H1 (cell line): Measurements from ENCODE around the gene ELP4. TPM values are rescaled to one million over a fixed set of nuclear protein-coding genes. Genes with fewer than 3 reads are reported as not detected.

ENCODE experiments used
- CTCF ChIA-PET: fragments of 300-600 bp; sonication (Branson Sonifier 250); formaldehyde crosslinking; loops from one replicate; lab custom pipeline; 2021; ENCODE audit not compliant: partially characterized antibody; lab: Charles Lee
- POLR2A ChIA-PET: fragments of 300-600 bp; sonication (Branson Sonifier 250); formaldehyde crosslinking; loops from one replicate; lab custom pipeline; 2021; ENCODE audit warnings: inconsistent platforms; ENCODE audit not compliant: partially characterized antibody; lab: Charles Lee
- DNase-seq, 2 experiments: peaks; one replicate each; pipeline versions ENCODE4 v3.0.0 to v3.0.0-alpha.2; 2010 to 2022; ENCODE audit warnings: low spot score in 2 of 2, low read depth in 1 of 2, mixed read lengths in 1 of 2
- FAIRE-seq: peaks from 2 replicates; lab custom pipeline; 2011; peaks lifted over from hg19 to GRCh38; lab: Jason Lieb, UNC
- H2AFZ ChIP-seq: 2 replicates; pipeline ENCODE4 v1.8.1; 2012; ENCODE audit warnings: low read length, inconsistent platforms
- H2AK5ac ChIP-seq: 2 replicates; pipeline ENCODE4 v1.6.1; 2013; ENCODE audit warnings: low read depth, low read length
- H2BK120ac ChIP-seq: replicated peaks from 2 replicates; pipeline ENCODE3; 2013; ENCODE audit warnings: low read depth, low read length, inconsistent platforms
- H2BK12ac ChIP-seq: 2 replicates; pipeline ENCODE4 v1.6.1; 2013; ENCODE audit warnings: low read depth, low read length
- H2BK15ac ChIP-seq: 2 replicates; pipeline ENCODE4 v1.6.1; 2013; ENCODE audit warnings: low read length
- H2BK20ac ChIP-seq: 2 replicates; pipeline ENCODE4 v1.6.1; 2013; ENCODE audit warnings: low read length
- H2BK5ac ChIP-seq: 2 replicates; pipeline ENCODE4 v1.6.1; 2013; ENCODE audit warnings: low read depth, low read length
- H3K14ac ChIP-seq: 2 replicates; pipeline ENCODE4 v1.6.1; 2013; ENCODE audit warnings: inconsistent platforms; ENCODE audit not compliant: insufficient read length
- H3K18ac ChIP-seq: 2 replicates; pipeline ENCODE4 v1.6.1; 2013; ENCODE audit warnings: low read length; ENCODE audit errors: extremely low read depth
- H3K23ac ChIP-seq: 2 replicates; pipeline ENCODE4 v1.6.1; 2013; ENCODE audit warnings: inconsistent platforms; ENCODE audit not compliant: insufficient read length
- H3K23me2 ChIP-seq: 2 replicates; pipeline ENCODE4 v1.6.1; 2013; ENCODE audit warnings: low read depth, low read length
- H3K27ac ChIP-seq: 2 replicates; pipeline ENCODE4 v1.6.1; 2011; ENCODE audit warnings: low read depth, low read length, inconsistent platforms
- H3K27me3 ChIP-seq, 4 experiments: replicated peaks in 1 of 4; 1 replicate in 1 of 4; 2 replicates in 3 of 4; pipeline versions ENCODE4 v1.6.1 to v1.8.1; 2011 to 2013; ENCODE audit warnings: low read length in 3 of 4, mild to moderate bottlenecking in 3 of 4, inconsistent platforms in 2 of 4, mixed read lengths in 2 of 4, moderate library complexity in 1 of 4; ENCODE audit not compliant: control insufficient read depth in 3 of 4, insufficient read depth in 3 of 4; ENCODE audit errors: extremely low read depth in 1 of 4
- H3K36me3 ChIP-seq, 4 experiments: 2 replicates each; pipeline versions ENCODE4 v1.6.1 to v1.8.1; 2011 to 2013; ENCODE audit warnings: mild to moderate bottlenecking in 4 of 4, low read length in 3 of 4, moderate library complexity in 2 of 4, control low read depth in 1 of 4, inconsistent platforms in 1 of 4; ENCODE audit not compliant: insufficient read depth in 4 of 4, control insufficient read depth in 2 of 4
- H3K4ac ChIP-seq: replicated peaks from 2 replicates; pipeline ENCODE3; 2013; ENCODE audit warnings: low read length, low read depth, mixed read lengths, inconsistent platforms; ENCODE audit not compliant: insufficient read length
- H3K4me1 ChIP-seq, 4 experiments: replicated peaks in 1 of 4; 1 replicate in 1 of 4; 2 replicates in 3 of 4; pipeline versions ENCODE4 v1.6.1 to v1.8.1; 2011 to 2013; ENCODE audit warnings: low read length in 3 of 4, inconsistent platforms in 2 of 4, mixed read lengths in 1 of 4; ENCODE audit not compliant: insufficient read depth in 4 of 4, control insufficient read depth in 3 of 4
- H3K4me2 ChIP-seq, 2 experiments: 2 replicates each; pipeline versions ENCODE4 v1.6.1 to v1.8.1; 2011 to 2013; ENCODE audit warnings: low read depth in 2 of 2, low read length in 2 of 2, control low read depth in 1 of 2, inconsistent platforms in 1 of 2, mild to moderate bottlenecking in 1 of 2; ENCODE audit not compliant: insufficient read depth in 1 of 2
- H3K4me3 ChIP-seq, 4 experiments: fragments of 200-600, 300-600 bp in 1 of 4; sonication (generic), shearing (Covaris generic), sonication (Bioruptor Twin) in 1 of 4; 2 replicates each; pipeline versions ENCODE4 v1.5.1 to v1.8.1; 2011 to 2016; ENCODE audit warnings: low read length in 4 of 4, low read depth in 3 of 4, control low read depth in 2 of 4, inconsistent platforms in 2 of 4, mild to moderate bottlenecking in 2 of 4, mixed read lengths in 1 of 4, moderate library complexity in 1 of 4; ENCODE audit not compliant: insufficient read depth in 2 of 4; ENCODE audit errors: extremely low read depth in 1 of 4
- H3K56ac ChIP-seq: replicated peaks from 2 replicates; pipeline ENCODE3; 2013; ENCODE audit warnings: low read depth, mild to moderate bottlenecking, mixed read lengths, low read length, inconsistent platforms; ENCODE audit not compliant: insufficient read length
- H3K79me1 ChIP-seq: 2 replicates; pipeline ENCODE4 v1.6.1; 2013; ENCODE audit warnings: low read depth, low read length, control low read depth
- H3K79me2 ChIP-seq, 2 experiments: 2 replicates each; pipeline versions ENCODE4 v1.6.1 to v1.8.1; 2012 to 2013; ENCODE audit warnings: low read length in 2 of 2, mild to moderate bottlenecking in 2 of 2, inconsistent platforms in 1 of 2; ENCODE audit not compliant: insufficient read depth in 2 of 2, control insufficient read depth in 1 of 2
- H3K9ac ChIP-seq, 4 experiments: replicated peaks in 1 of 4; 1 replicate in 1 of 4; 2 replicates in 3 of 4; pipeline versions ENCODE4 v1.6.1 to v1.8.1; 2011 to 2013; ENCODE audit warnings: low read depth in 3 of 4, low read length in 3 of 4, control low read depth in 2 of 4, mild to moderate bottlenecking in 2 of 4, moderate library complexity in 2 of 4, inconsistent platforms in 1 of 4; ENCODE audit errors: extremely low read depth in 1 of 4
- H3K9me3 ChIP-seq, 2 experiments: 2 replicates each; pipeline versions ENCODE4 v1.6.1 to v1.8.1; 2012 to 2013; ENCODE audit warnings: mild to moderate bottlenecking in 2 of 2, moderate library complexity in 2 of 2, control low read depth in 1 of 2, inconsistent platforms in 1 of 2, low read depth in 1 of 2, low read length in 1 of 2, mixed read lengths in 1 of 2; ENCODE audit not compliant: insufficient read depth in 2 of 2
- H4K20me1 ChIP-seq, 2 experiments: replicated peaks in 1 of 2; 2 replicates each; pipeline versions ENCODE3 to v1.8.1; 2011 to 2013; ENCODE audit warnings: inconsistent platforms in 2 of 2, low read length in 2 of 2, mild to moderate bottlenecking in 1 of 2; ENCODE audit not compliant: insufficient read depth in 2 of 2, control insufficient read depth in 1 of 2
- H4K5ac ChIP-seq: 2 replicates; pipeline ENCODE4 v1.6.1; 2013; ENCODE audit warnings: low read length, low read depth, mixed read lengths, inconsistent platforms; ENCODE audit not compliant: insufficient read length
- H4K8ac ChIP-seq: 2 replicates; pipeline ENCODE4 v1.8.0; 2013; ENCODE audit warnings: mild to moderate bottlenecking, moderate library complexity, low read length, inconsistent platforms; ENCODE audit not compliant: insufficient read depth; ENCODE audit errors: extremely low read depth
- H4K91ac ChIP-seq: replicated peaks from 2 replicates; pipeline ENCODE3; 2013; ENCODE audit warnings: low read length, mixed read lengths, inconsistent platforms; ENCODE audit not compliant: insufficient read length
- CEBPB ChIP-seq: IDR thresholded peaks from 2 replicates; pipeline ENCODE4 v1.6.1; 2012; ENCODE audit warnings: low read depth, low read length
- CHD2 ChIP-seq: IDR thresholded peaks from 2 replicates; pipeline ENCODE4 v1.6.1; 2012; ENCODE audit warnings: low read length, improper control_type of control experiment
- CREB1 ChIP-seq: IDR thresholded peaks from 2 replicates; pipeline ENCODE4 v1.6.1; 2012; ENCODE audit warnings: inconsistent platforms
- MAX ChIP-seq: IDR thresholded peaks from 2 replicates; pipeline ENCODE4 v1.6.1; 2012; ENCODE audit warnings: inconsistent platforms
- SIN3A ChIP-seq, 2 experiments: IDR thresholded peaks in 1 of 2; conservative IDR thresholded peaks in 1 of 2; 2 replicates each; pipeline ENCODE4 v1.6.1; 2011 to 2012; ENCODE audit warnings: low read length in 2 of 2, improper control_type of control experiment in 1 of 2, low read depth in 1 of 2, mild to moderate bottlenecking in 1 of 2
- SP4 ChIP-seq: IDR thresholded peaks from 2 replicates; pipeline ENCODE4 v1.6.1; 2012; ENCODE audit warnings: low read length, inconsistent platforms
- TAF1 ChIP-seq: IDR thresholded peaks from 2 replicates; pipeline ENCODE4 v1.6.1; 2011; ENCODE audit warnings: mild to moderate bottlenecking, low read depth, low read length
- WGBS, 2 experiments: shearing (Covaris generic) in 1 of 2; methylation state at CpG; one replicate each; pipeline versions ENCODE4 v1.1.6 to v1.1.7; 2013 to 2015; ENCODE audit warnings: low lambda C conversion rate in 2 of 2, mixed read lengths in 2 of 2, inconsistent platforms in 1 of 2, low coverage in 1 of 2, missing lambda C conversion rate in 1 of 2; ENCODE audit not compliant: insufficient replicate concordance in 2 of 2, insufficient coverage in 1 of 2, insufficient read length in 1 of 2; ENCODE audit errors: extremely low coverage in 1 of 2, missing lambda C conversion rate in 1 of 2; 5-methylcytosine and 5-hydroxymethylcytosine counted together
- polyA plus RNA-seq, 7 experiments: library from polyadenylated mRNA; depleted of rRNA in 3 of 7; stranded (reverse) in 5 of 7; unstranded in 2 of 7; fragments of >200 nt in 5 of 7; fragments of 200-250 nt in 2 of 7; gene quantifications; 1 replicate in 5 of 7; 2 replicates in 1 of 7; 4 replicates in 1 of 7; pipeline versions ENCODE4 v1.2.1 to v1.2.3, GENCODE V29; 2011 to 2013; ENCODE audit warnings: missing spikeins in 2 of 7, mixed read lengths in 2 of 7
- total RNA-seq: library from RNA; stranded (reverse); fragmentation: NEBNext Ultra II Directional; extraction: Animal tissue kit (Norgen Biotek cat#: 25700); gene quantifications from 2 replicates; pipeline ENCODE4 v1.2.1, GENCODE V29; 2021
- TF ChIP-seq, protein P1 (sequence below): IDR thresholded peaks from 2 replicates; pipeline ENCODE4 v1.6.1; 2012; ENCODE audit warnings: inconsistent platforms

Gene ELP4
- total and polyA plus RNA-seq, 2 of the 8 experiments (the other 6 are each of a cell fraction or from before 2014, with no cell fraction given): 14.0 to 18.6 TPM

DNA sequence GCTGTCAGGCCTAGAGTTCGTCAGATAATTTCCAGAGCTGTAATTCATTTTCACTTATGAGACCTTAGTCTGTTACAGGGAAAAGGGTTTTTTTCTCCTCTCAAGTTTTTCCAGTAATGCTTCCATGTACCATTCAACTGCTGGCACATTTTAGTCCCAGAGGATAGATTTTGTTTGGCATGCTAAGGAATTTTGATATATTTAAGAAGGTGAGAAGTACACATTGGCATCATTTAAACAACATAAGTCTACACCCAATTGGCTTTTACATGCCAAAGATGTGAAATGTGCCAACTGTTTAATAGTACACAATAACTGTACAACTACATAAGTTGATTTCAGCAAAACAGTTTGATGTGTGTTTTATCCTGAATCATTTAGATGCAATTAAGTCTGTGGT is 230.6 kb downstream of the ELP4 start:
- H3K4me1 ChIP-seq: no peaks in the 10 kb centered on the region
- CTCF ChIA-PET: no interaction called here
- no peak for FAIRE-seq

More for the DNA sequence above, 230.6 kb downstream of the ELP4 start:
- Histone ChIP-seq H2BK5ac (no peak overlapping the region), H3K4me3 (no peak overlapping the region), H3K79me2 (no peaks in the 10 kb centered on the region), H3K4ac (no peak overlapping the region), H3K56ac (no peak overlapping the region), H3K27ac (no peak overlapping the region), H2BK12ac (no peak overlapping the region), H3K18ac (no peak overlapping the region), H3K9me3 (peaks cover 12 to 16% of the 10 kb centered on the region in 2 experiments), H2AFZ (no peak overlapping the region), H2BK120ac (no peak overlapping the region), H3K23ac (no peak overlapping the region), H3K27me3 (no peaks in the 10 kb centered on the region), H4K8ac (no peak overlapping the region), H3K79me1 (no peaks in the 10 kb centered on the region), H4K91ac (no peak overlapping the region), H2AK5ac (no peak overlapping the region), H3K14ac (no peak overlapping the region), H3K23me2 (no peaks in the 10 kb centered on the region), H4K20me1 (no peaks in the 10 kb centered on the region), H2BK20ac (no peak overlapping the region), H2BK15ac (no peak overlapping the region), H3K9ac (no peak overlapping the region), H4K5ac (no peak overlapping the region), H3K4me2 (no peak overlapping the region), H3K36me3 (peaks cover 0 to 4% (median 1%) of the 10 kb centered on the region in 4 experiments; a peak in 1 of 8 replicates)
- no peak for DNase-seq
- 86% methylated on average over 1 of the region's 1 CpG; no CpG with 5 or more reads in 1 of the 2 experiments for WGBS, 2 experiments
- TF ChIP-seq CHD2 (no peak), CREB1 (no peak), MAX (no peak), SP4 (no peak), CEBPB (no peak), SIN3A (conservative IDR thresholded peaks at IDR 0.05 in 1 of 2, IDR thresholded peaks at IDR 0.05 in 1 of 2; ENCODE audit: low read depth in 1 of 2, low read length in 2 of 2) (no peak), TAF1 (no peak)
- TF ChIP-seq, protein P1, sequence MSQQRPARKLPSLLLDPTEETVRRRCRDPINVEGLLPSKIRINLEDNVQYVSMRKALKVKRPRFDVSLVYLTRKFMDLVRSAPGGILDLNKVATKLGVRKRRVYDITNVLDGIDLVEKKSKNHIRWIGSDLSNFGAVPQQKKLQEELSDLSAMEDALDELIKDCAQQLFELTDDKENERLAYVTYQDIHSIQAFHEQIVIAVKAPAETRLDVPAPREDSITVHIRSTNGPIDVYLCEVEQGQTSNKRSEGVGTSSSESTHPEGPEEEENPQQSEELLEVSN: no peak
- POLR2A ChIA-PET: no interaction called here
